Nephron (organoid): ENCODE results near the gene RGMB.

Experiments
- H3K27ac Mint-ChIP-seq, 3 experiments: 2 replicates each; pipeline ENCODE4 v1.8.0; 2020; ENCODE audit warnings: mixed read lengths in 3 of 3, mild to moderate bottlenecking in 2 of 3, moderate library complexity in 1 of 3
- H3K27me3 Mint-ChIP-seq: 2 replicates; pipeline ENCODE4 v1.8.0; 2021; ENCODE audit warnings: low read depth, mild to moderate bottlenecking, moderate library complexity, mixed read lengths
- H3K36me3 Mint-ChIP-seq: 2 replicates; pipeline ENCODE4 v1.8.0; 2020; ENCODE audit warnings: low read depth, mixed read lengths
- H3K4me1 Mint-ChIP-seq: 2 replicates; pipeline ENCODE4 v1.8.0; 2020; ENCODE audit warnings: mixed read lengths
- H3K4me3 Mint-ChIP-seq, 3 experiments: 2 replicates each; pipeline ENCODE4 v1.8.0; 2020; ENCODE audit warnings: mild to moderate bottlenecking in 3 of 3, mixed read lengths in 3 of 3, moderate library complexity in 2 of 3
- H3K9me3 Mint-ChIP-seq: 2 replicates; pipeline ENCODE4 v1.8.0; 2020; ENCODE audit warnings: mixed read lengths
- CTCF ChIP-seq, 3 experiments: fragments of 200-600 bp; sonication (generic); IDR thresholded peaks; one replicate each; pipeline ENCODE4 v1.5.0; 2021; ENCODE audit warnings: antibody characterized with exemption in 3 of 3; ENCODE audit not compliant: unreplicated experiment in 3 of 3

RGMB gene

DNA sequence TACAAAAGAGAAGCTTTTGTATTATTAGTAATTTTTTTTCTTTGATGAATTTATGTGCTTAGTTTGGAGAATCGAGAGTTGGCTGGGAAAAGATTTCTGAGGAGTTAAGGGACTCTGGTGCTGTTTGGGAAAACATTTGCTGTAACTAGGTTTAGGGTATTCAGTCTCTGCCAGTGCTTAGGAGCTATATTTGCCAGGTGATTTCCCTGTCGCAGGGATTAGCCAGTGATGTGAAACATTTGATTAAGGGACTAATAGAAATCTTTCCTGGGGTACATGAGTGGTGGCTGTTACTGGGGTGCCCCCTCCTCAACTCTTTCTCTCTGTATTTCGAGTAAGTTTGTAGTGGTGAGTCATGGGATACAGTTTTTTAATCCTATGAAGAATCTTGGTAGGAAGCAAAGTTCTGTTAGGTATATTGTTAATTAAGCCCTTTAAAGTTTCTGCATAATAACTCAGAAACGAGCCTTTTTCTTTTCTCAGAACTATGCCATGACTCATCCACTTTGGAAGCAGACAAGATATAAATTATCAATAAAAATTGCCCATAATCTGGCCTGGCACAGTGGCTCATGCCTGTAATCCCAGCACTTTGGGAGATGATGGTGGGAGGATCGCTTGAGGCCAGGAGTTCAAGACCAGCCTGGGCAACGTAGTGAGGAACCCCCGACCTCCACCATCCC is 18.6 kb downstream of the RGMB start:
- no peak for TF ChIP-seq CTCF (IDR thresholded peaks at IDR 0.05; ENCODE audit: unreplicated experiment in 3 of 3)
- Mint-ChIP-seq H3K9me3 (no peaks in the 10 kb centered on the region), H3K36me3 (peaks cover 41% of the 10 kb centered on the region), H3K27ac (peak overlapping the region in 1 of 3 experiments; percentile 15), H3K4me1 (peaks cover 56% of the 10 kb centered on the region), H3K27me3 (no peaks in the 10 kb centered on the region), H3K4me3 (no peak overlapping the region)

GRCh38 chr5:98793223-98793622 is 19.8 kb downstream of the RGMB start:
- H3K4me3 Mint-ChIP-seq: no peak overlapping the region
- H3K36me3 Mint-ChIP-seq: peaks cover 35% of the 10 kb centered on the region
- no peak for TF ChIP-seq CTCF (IDR thresholded peaks at IDR 0.05; ENCODE audit: unreplicated experiment in 3 of 3)
- H3K27ac Mint-ChIP-seq: no peak overlapping the region
- no peaks in the 10 kb centered on the region for H3K9me3 Mint-ChIP-seq
- H3K4me1 Mint-ChIP-seq: peaks cover 47% of the 10 kb centered on the region
- no peaks in the 10 kb centered on the region for H3K27me3 Mint-ChIP-seq

DNA sequence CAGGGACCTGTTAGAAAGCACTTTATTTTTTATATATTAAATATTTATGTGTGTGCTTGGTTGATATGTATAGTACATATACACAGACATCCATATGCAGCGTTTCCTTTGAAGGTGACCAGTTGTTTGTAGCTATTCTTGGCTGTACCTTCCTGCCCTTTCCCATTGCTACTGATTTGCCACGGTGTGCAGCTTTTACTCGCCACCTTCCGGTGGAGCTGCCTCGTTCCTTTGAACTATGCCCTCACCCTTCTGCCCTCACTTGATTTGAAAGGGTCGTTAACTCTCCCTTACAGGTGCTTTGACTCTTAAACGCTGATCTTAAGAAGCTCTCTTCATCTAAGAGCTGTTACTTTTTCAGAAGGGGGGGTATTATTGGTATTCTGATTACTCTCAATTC is 20.5 kb downstream of the RGMB start:
- Mint-ChIP-seq H3K27ac (no peak overlapping the region), H3K4me1 (peaks cover 47% of the 10 kb centered on the region)

DNA sequence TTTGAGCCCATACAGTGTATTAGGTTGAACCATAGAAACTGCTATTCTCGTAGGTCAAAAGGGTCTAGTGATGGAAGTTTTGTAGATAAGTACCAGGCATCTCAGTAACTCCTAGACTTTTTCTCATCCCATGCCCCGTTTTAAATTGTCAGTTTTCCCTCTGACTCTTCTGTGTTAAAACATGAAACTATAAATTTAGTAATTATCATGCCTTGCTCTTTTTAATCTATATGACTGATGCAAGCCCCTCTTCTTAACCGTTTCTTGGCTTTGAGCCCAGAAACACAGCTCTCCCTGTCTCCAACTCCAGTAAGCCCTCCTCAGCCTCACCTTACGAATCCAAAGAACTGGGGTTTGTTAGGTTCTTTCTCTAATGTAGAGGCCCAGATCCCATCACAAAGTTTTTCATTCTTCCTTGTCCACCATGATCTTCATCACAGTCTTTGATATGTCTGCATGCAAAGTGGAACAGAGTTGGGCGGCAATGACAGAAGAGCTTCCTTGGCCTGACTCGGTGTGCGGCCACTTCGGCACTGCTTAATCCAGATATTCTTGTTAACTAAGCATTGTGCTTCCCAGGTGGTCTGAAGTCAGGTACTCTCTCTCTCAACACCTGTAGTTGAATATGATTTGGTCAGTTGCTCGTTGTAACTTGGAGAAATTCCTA is 21.1 kb downstream of the RGMB start:
- H3K9me3 Mint-ChIP-seq: no peaks in the 10 kb centered on the region
- no peak for TF ChIP-seq CTCF (IDR thresholded peaks at IDR 0.05; ENCODE audit: unreplicated experiment in 3 of 3)
- peaks cover 35% of the 10 kb centered on the region for H3K36me3 Mint-ChIP-seq
- H3K4me3 Mint-ChIP-seq: no peak overlapping the region
- H3K27ac Mint-ChIP-seq: no peak overlapping the region
- peaks cover 42% of the 10 kb centered on the region for H3K4me1 Mint-ChIP-seq
- H3K27me3 Mint-ChIP-seq: peaks cover 3% of the 10 kb centered on the region

More for the DNA sequence above, 20.5 kb downstream of the RGMB start:
- H3K9me3 Mint-ChIP-seq: no peaks in the 10 kb centered on the region
- H3K27me3 Mint-ChIP-seq: peaks cover 2% of the 10 kb centered on the region
- H3K4me3 Mint-ChIP-seq: no peak overlapping the region
- TF ChIP-seq CTCF (IDR thresholded peaks at IDR 0.05; ENCODE audit: unreplicated experiment in 3 of 3): no peak
- peaks cover 35% of the 10 kb centered on the region for H3K36me3 Mint-ChIP-seq

DNA sequence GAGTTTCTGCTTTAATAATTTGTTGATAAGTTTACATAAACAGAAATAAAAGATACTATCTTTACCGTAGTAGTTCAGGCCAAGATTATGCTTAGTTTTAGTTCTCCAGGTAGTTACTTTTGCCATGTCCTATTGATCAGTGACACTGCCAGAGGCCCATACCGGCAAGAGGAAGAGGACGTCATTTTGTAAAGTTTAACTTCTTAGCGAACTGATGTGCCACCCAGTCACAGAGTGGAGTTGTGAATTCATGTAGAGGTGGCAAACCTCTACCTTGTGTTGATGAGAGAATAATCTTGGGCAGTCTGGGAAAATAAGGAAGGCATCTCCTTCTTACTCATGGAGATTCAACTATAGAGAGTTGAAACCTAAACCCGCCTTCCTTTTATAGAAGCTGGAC is 21.8 kb downstream of the RGMB start:
- H3K27me3 Mint-ChIP-seq: peaks cover 3% of the 10 kb centered on the region

More for the DNA sequence above, 21.8 kb downstream of the RGMB start:
- H3K9me3 Mint-ChIP-seq: no peaks in the 10 kb centered on the region
- no peak overlapping the region for H3K4me3 Mint-ChIP-seq
- TF ChIP-seq CTCF (IDR thresholded peaks at IDR 0.05; ENCODE audit: unreplicated experiment in 3 of 3): no peak
- H3K4me1 Mint-ChIP-seq: peaks cover 39% of the 10 kb centered on the region
- peaks cover 35% of the 10 kb centered on the region for H3K36me3 Mint-ChIP-seq
- no peak overlapping the region for H3K27ac Mint-ChIP-seq
